Uterus (tissue), 2 donors: ENCODE measurements around the gene DMD.

Experiments
- CTCF ChIP-seq, 4 experiments: fragments of 200-600 bp in 2 of 4; fragments of 450-650 bp in 2 of 4; sonication (generic) in 2 of 4; IDR thresholded peaks; one replicate each; pipeline ENCODE4 v1.5.1; 2016 to 2019; ENCODE audit warnings: antibody characterized with exemption in 4 of 4, mild to moderate bottlenecking in 2 of 4, moderate library complexity in 1 of 4
- POLR2A ChIP-seq, 2 donors: fragments of 450-650 bp; IDR thresholded peaks; one replicate each; pipeline ENCODE4 v1.6.1; 2016; ENCODE audit warnings: antibody characterized with exemption in 2 of 2, mild to moderate bottlenecking in 1 of 2, moderate library complexity in 1 of 2

GRCh38 chrX:32191316-32191715 is 1020.0 kb downstream of the DMD start:
- TF ChIP-seq CTCF (IDR thresholded peaks at IDR 0.05) = no peak
- no peak for TF ChIP-seq POLR2A (IDR thresholded peaks at IDR 0.05)
